UCSD-AML1 (cell line): Measurements from ENCODE around the gene SOBP.

Experiments
- DNase-seq: peaks from one replicate; lab custom pipeline; 2025; ENCODE audit not compliant: unreplicated experiment; lab: John Stamatoyannopoulos, UW

The SOBP gene

DNA sequence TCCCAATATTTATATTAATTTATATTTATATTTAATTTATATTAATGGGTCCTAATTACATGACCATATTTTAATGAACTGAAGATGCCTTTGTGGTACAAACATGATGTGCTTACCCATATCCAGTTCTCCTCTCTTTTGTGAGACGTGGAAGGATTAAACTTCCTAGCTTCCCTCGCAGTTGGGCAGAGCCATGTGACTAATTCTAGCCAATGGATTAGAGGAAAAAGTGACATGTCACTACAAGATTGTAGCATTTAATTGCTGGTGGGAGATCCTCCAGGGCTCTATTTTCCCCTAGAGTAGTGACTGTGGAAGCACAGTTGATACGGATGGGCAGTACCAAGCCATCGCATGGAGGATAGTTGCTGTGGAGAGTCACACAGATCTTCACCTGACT is 4.8 kb upstream of the SOBP start:
- DNase-seq, result no peak

DNA sequence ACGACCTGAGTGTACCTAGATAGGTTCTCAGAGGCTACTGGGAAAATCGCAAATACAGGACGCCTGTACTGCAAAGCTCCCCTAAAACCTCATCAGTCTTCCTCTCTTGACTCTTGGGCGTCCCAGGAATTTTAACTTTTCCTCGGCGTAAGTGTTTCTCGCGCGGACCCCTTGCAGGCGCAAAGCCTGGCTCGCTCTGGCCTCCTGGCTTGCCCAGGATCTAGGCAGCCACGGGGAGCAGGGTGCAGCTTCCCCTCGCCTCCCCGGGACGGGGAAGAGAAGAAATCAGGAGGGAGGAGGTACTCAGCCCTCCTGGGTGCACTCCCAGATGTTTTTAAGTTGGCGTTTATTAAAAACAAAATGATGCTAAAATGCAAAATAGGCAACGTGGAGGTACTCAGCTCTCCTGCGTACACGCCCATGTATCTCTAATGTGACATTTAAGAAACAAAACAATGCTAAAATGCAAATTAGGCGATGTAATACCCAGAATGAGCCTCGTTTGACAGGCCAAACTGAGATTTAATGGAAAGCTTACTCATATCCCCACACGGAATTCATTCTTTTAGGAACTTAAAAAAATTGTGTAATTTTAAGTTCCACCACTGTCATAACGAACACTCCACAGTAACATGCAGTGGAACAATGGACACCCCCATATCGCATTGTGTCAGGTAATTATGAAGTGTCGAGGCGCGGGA is 1.6 kb upstream of the SOBP start:
- no peak for DNase-seq

- DNase-seq, result no peak
Measured at GRCh38 chr6:107488875-107489635, 862 bp upstream of the SOBP start.

DNA sequence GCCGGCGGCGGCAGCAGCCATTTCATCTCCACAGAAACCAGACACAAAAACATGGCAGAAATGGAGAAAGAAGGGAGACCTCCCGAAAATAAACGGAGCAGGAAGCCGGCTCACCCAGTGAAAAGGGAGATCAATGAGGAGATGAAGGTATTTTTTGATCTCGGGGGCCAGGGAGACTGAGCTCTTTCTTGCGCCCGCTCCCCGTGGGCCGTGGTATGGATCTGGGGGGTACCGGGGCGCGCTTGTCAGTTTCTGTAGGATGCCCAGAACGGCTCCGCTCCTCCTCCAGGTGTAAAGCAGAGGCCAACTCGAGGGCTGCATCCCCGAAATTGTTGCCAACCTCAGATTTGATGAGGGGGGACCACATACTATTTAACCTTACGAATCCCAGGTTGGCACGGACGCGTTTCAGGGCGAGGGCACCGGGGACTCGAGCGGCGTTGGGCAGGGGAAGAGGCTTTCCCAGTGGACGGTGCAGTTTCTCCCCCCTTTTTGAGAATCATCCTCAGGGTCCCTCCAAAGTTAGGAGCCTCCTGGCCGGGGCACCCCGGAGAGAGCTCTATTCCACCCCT is 735 bp downstream of the SOBP start:
- DNase-seq, result no peak

GRCh38 chr6:107491138-107491609 is 1.3 kb downstream of the SOBP start:
- DNase-seq, result no peak

DNA sequence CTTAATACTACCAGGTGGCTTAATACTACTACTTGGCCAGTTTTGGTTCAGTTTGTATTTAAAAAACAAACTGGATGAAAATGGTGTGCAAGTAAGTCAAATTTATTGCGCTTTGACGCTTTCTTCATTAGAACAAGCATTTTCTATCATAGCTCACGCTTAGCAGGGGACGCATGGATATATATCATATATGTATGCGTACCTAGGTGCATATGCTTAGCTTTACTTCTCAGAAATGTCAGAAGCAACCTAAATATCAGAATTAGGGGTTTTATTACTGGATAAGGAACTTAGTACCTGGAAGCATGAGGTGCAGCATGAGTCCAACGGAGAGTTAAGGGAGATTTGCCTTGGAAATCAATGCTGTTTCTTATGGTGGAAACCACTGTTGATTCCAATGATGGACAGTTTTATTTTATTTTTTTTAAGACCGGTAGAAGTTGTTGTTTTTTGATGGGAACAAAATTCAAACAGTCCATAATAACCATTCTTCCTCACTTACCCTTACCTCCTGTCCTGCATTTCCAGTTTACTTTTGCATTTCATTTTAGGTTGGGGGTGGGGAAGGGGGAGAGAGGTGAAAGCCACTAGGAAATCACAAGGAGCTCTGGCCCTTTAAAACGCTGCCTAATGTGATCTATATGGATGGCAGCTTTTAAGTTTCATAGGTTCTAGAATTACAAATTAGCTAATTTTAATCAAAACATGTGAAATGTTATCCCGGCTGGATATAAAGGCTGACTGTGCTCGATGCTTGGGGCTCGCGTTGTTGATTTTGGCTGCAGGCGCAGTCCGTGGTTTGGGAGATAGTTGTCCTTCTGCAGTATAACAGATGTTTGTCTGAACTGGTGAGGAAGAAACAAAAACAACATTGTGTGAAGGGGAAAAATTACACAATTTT is 2.1 kb downstream of the SOBP start:
- DNase-seq, result no peak

DNA sequence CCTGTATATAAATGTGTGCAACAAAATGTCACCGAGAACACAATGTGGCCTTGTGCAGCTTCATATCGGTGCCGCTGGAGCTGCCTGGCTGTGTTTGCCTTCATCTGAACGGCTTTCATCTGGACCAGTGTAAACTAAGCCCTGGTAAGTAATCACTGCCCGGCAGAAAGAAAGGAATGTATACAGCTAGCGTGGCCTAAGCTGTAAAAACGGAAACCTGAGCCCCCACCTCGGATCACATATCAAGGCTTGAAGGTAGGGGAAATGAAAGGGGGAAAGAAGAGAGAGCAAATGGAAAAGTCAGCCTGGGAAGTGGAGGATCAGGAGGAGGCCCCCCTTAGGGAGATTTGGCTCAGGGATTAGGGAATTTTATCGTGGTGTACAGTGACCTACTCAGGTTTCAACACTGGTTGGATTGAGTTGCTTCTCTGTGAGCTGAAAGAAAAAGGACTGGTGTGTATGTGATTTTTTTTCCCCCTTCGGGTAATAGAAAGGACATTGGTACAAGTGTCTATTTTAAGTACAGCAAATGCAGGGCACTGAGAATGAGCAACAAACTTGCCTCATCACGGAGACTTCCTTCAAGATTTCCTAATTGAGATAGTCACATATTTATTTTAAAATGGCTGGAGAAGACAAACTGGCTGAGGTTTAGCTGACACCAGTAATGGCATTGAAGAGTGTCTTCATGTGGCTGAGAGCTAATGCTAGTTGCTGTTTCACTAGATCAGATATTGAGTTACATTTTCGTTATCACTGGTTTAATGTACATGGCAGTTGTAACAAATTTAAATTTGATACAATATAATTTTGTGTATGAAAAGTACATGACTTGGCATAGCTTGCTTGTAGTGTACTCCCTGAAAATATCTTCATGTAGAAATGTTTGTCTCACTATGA is 3.5 kb downstream of the SOBP start:
- DNase-seq, result no peak

- no peak for DNase-seq
Measured at GRCh38 chr6:107495196-107495643, 5.3 kb downstream of the SOBP start.

DNA sequence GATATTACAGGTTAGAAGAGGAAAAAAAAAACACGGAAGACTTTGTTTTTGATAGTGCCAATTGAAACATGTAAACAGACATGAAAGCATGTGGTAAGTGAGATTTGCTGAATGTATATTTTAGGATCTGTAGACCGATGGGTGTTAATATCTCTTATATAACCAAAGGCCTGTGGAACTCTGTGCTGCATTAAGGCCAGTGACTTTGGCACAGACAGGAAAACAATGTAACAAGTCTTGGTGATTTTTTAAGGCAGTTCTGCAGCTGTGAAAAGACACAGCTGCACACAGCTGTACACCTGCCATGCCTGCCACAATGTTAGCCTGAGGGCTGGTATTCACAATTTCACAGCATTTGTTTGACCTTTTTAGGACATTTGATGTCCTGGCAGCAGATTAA is 6.1 kb downstream of the SOBP start:
- no peak for DNase-seq

DNA sequence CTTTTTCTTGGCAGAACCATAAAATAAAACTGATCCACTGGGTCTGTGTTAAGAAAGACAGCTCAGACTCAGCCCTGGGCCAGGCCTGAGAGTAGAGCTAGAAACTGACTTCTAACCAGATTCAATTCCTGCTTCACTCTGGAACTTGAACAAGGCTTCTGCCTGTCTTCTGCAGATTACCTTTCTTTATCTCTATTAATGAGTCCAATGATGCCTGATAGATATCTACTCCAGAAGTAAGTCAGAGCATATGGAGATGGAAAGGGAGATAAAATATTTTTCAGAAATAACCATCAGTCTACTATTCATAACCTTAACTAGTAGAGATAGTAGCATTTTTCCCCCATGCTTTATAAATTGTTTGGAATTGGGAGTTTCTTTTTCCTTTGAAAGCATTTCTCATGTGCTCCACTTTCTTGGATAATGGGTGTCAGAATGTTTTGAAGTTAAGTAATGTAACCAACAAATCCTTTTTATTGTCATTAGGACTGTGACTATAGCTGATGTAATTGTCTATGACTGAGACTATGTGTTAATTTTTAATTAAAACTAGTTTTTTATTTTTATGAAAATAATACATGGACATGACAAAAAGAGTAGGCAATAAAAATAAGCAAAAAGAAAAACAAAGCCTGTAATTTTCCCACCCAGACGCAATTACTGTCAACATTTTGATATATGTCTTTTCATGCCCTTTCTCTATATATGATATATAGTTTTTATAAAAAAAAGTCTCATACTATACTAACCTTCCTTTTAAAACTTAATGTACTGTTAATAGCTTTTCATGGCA is 7.2 kb downstream of the SOBP start:
- no peak for DNase-seq

DNA sequence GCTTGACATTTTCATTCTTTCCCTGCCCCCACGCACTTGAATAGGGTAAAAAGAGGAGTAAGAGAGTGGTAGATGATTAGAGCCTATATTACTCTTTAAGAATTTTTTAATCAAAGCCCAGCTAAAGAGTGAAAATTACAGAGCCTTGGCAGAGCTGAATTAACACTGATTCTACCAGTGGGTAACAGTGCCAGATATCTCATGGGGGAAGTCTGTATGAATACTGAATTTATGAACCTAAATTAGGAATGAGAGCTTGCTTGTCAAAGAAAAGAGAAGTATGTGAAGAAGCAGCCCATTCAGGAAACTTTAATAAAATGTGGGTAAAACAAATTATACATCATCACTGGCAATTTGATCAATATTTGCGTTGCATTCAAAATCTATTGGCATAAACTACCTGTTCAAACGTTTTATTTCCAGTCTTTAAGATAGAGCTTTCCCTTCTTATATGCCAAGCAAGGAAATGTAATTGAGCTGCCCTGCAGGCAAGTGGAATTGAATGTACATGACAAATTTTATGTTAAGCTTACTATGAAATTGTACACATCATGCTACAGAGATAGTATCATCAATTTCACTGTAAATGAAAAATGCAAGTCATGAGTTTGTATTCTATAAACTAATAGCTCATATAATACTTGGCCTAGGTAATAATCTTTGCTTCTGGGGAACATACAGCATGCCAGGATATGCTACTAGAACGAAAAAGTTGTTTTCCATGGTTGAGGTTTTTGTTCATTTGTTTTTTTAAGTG is 14.5 kb downstream of the SOBP start:
- DNase-seq, result no peak

GRCh38 chr6:107506145-107506544 is 16.2 kb downstream of the SOBP start:
- no peak for DNase-seq

- DNase-seq, result no peak
Measured at GRCh38 chr6:107509506-107509905, 19.6 kb downstream of the SOBP start.

DNA sequence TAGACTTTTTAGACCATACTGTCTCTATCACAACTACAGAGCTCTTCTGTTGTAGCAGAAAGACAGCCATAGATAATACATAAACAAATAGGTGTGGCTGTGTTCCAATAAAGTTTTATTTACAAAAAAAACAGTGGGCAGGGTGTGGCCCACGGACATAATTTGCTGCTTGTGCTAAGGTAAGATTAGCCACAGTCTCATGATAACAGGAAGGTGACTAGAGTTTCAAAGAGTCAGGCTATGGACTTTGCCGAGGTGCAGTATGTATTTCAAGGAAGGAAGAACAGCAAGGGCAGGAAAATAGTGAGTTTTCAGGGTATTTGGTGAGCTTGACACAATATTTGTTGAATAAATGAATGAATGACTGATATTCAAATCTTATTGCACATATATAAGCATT is 20.2 kb downstream of the SOBP start:
- no peak for DNase-seq

GRCh38 chr6:107511511-107511993 is 21.6 kb downstream of the SOBP start:
- no peak for DNase-seq

- DNase-seq, result no peak
Measured at GRCh38 chr6:107513214-107513613, 23.3 kb downstream of the SOBP start.

GRCh38 chr6:107515955-107516354 is 26.0 kb downstream of the SOBP start:
- no peak for DNase-seq

GRCh38 chr6:107517274-107517673 is 27.4 kb downstream of the SOBP start:
- no peak for DNase-seq
